Activated T-helper 1 cell treated with anti-CD3 and anti-CD28 coated beads, Interleukin-12 subunit alpha, Interleukin-12 subunit beta, Interleukin-2, Interleukin-4 antibody, amounts not matched to agents 30 ng/mL and 10 ng/mL and 1 ng/mL, durations not matched to agents 14 hours and 24 hours and 36 hours (primary cell): ENCODE measurements around the gene FAM98A. TPM values are rescaled to one million over a fixed set of nuclear protein-coding genes. Genes with fewer than 3 reads are reported as not detected.

Experiments used
- DNase-seq: peaks from one replicate; pipeline ENCODE4 v3.0.0; 2021; ENCODE audit warnings: low spot score
- H3K27ac Mint-ChIP-seq: one replicate; pipeline ENCODE4 v1.8.0; 2021; ENCODE audit warnings: mild to moderate bottlenecking, mixed read lengths
- H3K27me3 Mint-ChIP-seq: one replicate; pipeline ENCODE4 v1.8.0; 2022; ENCODE audit warnings: mild to moderate bottlenecking, moderate library complexity, mixed read lengths; ENCODE audit not compliant: insufficient read depth
- H3K36me3 Mint-ChIP-seq: one replicate; pipeline ENCODE4 v1.8.0; 2021; ENCODE audit warnings: low read depth, mixed read lengths
- H3K4me1 Mint-ChIP-seq: one replicate; pipeline ENCODE4 v1.8.0; 2021; ENCODE audit warnings: low read depth, mixed read lengths
- H3K4me3 Mint-ChIP-seq: one replicate; pipeline ENCODE4 v1.8.0; 2021; ENCODE audit warnings: mild to moderate bottlenecking, moderate library complexity, mixed read lengths
- H3K9me3 Mint-ChIP-seq: one replicate; pipeline ENCODE4 v1.8.0; 2021; ENCODE audit warnings: mixed read lengths
- intact Hi-C: fragments of 100-400 bp; cut with micrococcal nuclease; formaldehyde crosslinking; loops from one replicate; pipeline ENCODE4 v1.15.1; 2024
- total RNA-seq: library from RNA; stranded (reverse); gene quantifications from 2 replicates; pipeline ENCODE4 v1.2.3, GENCODE V29; 2022

FAM98A gene
- total RNA-seq, 1 donor from 2014 or later, result 58.1 TPM

DNA sequence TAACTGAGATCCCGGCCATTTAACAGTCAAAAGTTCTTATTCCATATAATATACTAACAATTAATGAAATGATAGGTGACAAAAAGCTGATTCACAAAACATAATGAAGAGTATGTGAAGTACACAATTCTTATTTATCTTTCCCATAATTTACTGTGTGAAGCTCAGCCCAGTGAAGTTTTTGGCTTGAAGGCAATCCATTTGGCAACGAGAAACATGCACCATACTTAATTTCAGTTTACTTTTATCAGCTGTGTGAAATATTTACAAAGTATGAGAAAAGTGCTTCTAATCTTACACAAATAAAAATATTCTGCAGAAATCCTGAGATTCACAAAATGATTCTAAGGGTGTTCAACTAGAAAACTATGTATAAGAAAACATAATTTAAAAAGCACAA lies 12.3 kb downstream of the FAM98A start:
- Mint-ChIP-seq H3K4me3 (no peak overlapping the region), H3K9me3 (no peaks in the 10 kb centered on the region), H3K27ac (no peak overlapping the region), H3K27me3 (no peaks in the 10 kb centered on the region), H3K36me3 (peaks cover 38% of the 10 kb centered on the region), H3K4me1 (peaks cover 6% of the 10 kb centered on the region)
- DNase-seq, result no peak
- intact Hi-C loops, result no loop called here

DNA sequence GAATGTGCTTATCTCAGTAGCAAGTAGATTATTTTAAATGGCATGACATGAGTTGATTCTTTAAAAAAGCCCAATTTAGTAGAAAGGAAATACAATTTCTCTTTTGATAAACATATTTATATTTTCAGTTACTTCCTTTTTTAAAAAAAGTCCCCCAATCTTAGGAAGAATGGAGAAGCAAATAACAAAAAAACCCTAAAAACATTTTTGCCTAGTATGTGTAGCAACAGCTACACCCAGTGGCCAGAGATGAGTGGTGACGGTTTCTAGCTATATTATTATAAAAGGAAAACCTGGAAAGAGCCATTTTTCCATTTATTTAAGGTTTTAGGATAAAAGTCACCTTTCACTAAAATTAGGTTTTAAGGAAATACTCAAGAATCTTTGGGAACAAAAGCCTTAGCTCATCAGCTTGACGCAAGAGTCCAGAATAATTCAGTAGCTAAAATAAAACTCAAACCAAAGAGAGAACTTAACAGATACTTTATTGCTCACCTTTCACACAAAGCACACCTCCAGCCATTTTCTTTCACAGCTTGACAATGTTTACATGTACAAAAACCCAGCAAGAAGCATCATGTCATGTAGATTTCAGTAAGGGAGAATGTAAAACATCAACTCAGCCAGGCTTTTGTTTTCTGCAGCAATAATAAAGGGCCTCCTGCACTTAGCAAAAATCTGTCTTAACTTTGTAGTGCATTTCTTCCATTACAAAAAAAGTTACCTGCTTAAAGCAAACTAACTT lies 15.7 kb downstream of the FAM98A start:
- H3K4me1 Mint-ChIP-seq, result peaks cover 13% of the 10 kb centered on the region
- H3K9me3 Mint-ChIP-seq, result no peaks in the 10 kb centered on the region
- H3K4me3 Mint-ChIP-seq, result no peak overlapping the region
- no peak for DNase-seq
- intact Hi-C loops, result loop anchor here (1.0 to 5.0 kb wide), 12 partner anchors 15 to 1029 kb away; partner anchors contain the start of genes RASGRP3 and TTC27
- no peaks in the 10 kb centered on the region for H3K27me3 Mint-ChIP-seq
- no peak overlapping the region for H3K27ac Mint-ChIP-seq
- peaks cover 28% of the 10 kb centered on the region for H3K36me3 Mint-ChIP-seq

DNA sequence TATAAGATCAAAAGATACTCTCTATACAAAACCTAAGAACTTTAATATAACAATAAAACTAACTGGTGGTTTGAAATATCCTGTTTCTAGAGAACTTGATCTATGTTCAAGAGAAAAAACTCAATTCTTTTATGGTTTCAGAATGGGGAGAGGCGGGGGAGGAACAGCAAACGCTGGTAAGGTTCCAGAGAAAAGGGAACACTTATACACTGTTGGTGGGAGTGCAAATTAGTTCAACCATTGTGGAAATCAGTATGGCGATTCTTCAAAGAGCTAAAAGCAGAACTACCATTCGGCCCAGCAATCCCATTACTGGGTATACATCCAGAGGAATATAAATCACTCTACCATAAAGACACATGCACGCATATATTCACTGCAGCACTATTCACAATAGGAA lies 17.2 kb downstream of the FAM98A start:
- H3K9me3 Mint-ChIP-seq, result no peaks in the 10 kb centered on the region
- H3K27ac Mint-ChIP-seq, result peak overlapping the region; percentile 37
- peaks cover 13% of the 10 kb centered on the region for H3K4me1 Mint-ChIP-seq
- H3K4me3 Mint-ChIP-seq, result no peak overlapping the region
- intact Hi-C loops, result loop anchor here (2.0 to 5.0 kb wide), 7 partner anchors 85 to 955 kb away; partner anchors contain the start of gene TTC27
- peaks cover 23% of the 10 kb centered on the region for H3K36me3 Mint-ChIP-seq
- DNase-seq, result no peak
- no peaks in the 10 kb centered on the region for H3K27me3 Mint-ChIP-seq

DNA sequence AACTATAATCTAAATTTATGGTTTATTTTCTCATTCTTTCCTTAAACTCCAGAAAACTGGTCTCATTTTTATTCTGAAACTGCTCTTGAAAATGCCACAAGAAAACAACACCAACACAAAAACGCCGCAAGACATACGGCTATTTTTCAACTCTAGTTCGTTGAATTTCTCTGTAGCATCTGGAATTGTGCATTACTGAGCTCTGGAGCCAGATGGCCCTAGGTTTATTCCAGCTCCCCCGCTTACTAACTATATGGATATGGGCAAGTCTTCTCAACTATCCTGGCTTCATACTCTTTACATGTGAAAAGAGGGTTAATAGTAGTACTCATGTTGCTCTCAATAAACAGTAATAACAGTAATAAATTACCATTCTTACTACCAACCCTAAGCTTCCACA lies 19.9 kb downstream of the FAM98A start:
- H3K9me3 Mint-ChIP-seq, result no peaks in the 10 kb centered on the region
- no peak overlapping the region for H3K27ac Mint-ChIP-seq
- no peaks in the 10 kb centered on the region for H3K27me3 Mint-ChIP-seq
- intact Hi-C loops, result no loop called here
- no peak overlapping the region for H3K4me3 Mint-ChIP-seq
- H3K36me3 Mint-ChIP-seq, result peaks cover 8% of the 10 kb centered on the region
- H3K4me1 Mint-ChIP-seq, result peaks cover 13% of the 10 kb centered on the region
- DNase-seq, result no peak

DNA sequence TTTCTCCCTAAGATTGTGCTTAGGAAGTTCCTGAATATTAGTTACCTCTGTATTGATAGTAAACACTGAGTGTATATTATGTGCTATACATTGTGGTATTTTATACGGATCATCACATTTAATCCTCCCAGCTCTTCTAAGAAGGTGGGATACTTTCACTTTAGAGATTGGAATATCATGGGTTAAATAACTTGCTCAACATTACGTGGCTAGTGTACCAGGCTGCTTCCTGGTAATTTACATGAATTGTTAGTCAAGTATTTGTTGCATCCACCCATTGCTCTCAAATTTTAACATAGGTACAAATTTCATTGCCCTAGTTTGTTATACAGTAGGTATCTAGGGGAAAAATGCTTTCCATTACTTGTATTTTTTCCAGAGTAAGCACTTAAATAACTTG lies 21.4 kb downstream of the FAM98A start:
- Mint-ChIP-seq H3K27me3 (no peaks in the 10 kb centered on the region), H3K36me3 (peaks cover 6% of the 10 kb centered on the region), H3K27ac (no peak overlapping the region), H3K4me3 (no peak overlapping the region), H3K9me3 (no peaks in the 10 kb centered on the region), H3K4me1 (peaks cover 13% of the 10 kb centered on the region)
- intact Hi-C loops, result no loop called here
- no peak for DNase-seq

DNA sequence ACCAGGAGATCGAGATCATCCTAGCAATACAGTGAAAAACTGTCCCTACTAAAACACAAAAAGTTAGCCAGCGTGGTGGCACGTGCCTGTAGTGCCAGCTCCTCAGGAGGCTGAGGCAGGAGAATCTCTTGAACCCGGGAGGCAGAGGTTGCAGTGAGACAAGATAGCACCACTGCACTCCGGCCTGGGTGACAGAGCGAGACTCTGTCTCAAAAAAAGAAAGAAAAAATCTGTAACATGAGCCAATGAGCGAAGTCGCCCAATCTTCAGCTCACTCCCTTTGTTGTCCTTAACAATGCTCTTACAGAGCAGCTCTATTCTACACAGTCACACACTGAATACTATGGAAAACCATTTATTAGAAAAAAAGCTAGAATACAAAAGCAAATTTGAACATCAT lies 22.0 kb downstream of the FAM98A start:
- Mint-ChIP-seq H3K27ac (no peak overlapping the region), H3K27me3 (no peaks in the 10 kb centered on the region), H3K4me3 (no peak overlapping the region), H3K4me1 (peaks cover 11% of the 10 kb centered on the region), H3K9me3 (no peaks in the 10 kb centered on the region), H3K36me3 (peaks cover 4% of the 10 kb centered on the region)
- intact Hi-C loops, result no loop called here
- DNase-seq, result no peak

DNA sequence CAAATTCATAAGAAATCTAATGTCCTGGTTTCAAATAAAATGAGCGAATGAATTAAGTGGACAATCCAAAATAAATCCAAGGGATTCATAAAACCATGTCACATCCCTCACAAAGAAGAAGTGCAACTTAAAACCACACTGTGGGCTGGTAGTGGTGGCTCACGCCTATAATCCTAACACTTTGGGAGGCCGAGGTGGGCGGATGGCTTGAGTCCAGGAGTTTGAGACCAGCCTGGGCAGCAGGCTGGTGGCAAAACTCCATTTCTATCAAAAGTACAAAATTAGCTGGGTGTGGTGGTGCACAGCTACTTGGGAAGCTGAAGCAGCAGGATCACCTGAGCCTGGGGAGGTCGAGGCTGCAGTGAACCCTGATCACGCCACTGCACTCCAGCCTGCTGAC lies 25.4 kb downstream of the FAM98A start:
- DNase-seq, result no peak
- H3K9me3 Mint-ChIP-seq, result no peaks in the 10 kb centered on the region
- H3K36me3 Mint-ChIP-seq, result no peaks in the 10 kb centered on the region
- intact Hi-C loops, result no loop called here
- no peak overlapping the region for H3K27ac Mint-ChIP-seq
- H3K27me3 Mint-ChIP-seq, result no peaks in the 10 kb centered on the region
- H3K4me3 Mint-ChIP-seq, result no peak overlapping the region
- peaks cover 6% of the 10 kb centered on the region for H3K4me1 Mint-ChIP-seq

DNA sequence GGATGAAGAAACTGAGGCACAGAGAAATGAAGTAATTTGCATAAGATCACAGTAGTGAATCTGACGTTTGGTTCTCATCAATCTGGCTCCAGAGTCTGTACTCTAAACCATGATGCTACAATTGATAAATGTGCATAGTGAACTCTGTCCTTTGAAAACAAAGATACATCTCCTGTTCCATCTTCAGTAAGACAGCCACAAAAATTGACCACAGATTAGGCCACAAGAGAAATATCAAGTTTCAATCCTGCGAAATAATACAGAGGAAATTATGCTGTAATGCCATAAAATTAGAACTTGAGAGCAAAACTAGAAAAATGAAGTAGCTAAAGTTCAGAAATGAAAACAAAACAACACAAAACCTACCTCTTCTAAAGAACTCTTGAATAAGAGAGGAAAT lies 28.4 kb downstream of the FAM98A start:
- DNase-seq, result no peak
- Mint-ChIP-seq H3K9me3 (no peaks in the 10 kb centered on the region), H3K4me1 (peaks cover 6% of the 10 kb centered on the region), H3K36me3 (peaks cover 3% of the 10 kb centered on the region), H3K4me3 (no peak overlapping the region), H3K27me3 (no peaks in the 10 kb centered on the region), H3K27ac (no peak overlapping the region)
- intact Hi-C loops, result no loop called here

DNA sequence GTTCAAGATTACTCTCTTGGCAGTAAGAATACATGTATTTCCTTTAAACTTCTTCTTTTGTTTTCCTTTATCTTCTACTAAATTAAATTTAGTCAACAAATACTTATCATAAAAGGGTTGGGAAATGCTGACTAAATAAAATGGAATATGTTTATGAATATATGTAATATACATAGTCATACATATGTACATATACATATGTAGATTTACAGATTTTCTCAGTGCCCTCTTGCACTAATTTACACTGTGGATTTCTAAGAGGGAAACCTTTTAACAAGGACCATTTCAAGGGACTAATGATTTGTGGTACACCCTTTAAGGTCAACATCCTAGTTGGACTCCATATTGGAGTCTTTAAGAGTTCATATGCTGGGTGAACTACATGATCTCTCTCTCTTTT lies 37.2 kb downstream of the FAM98A start:
- H3K4me3 Mint-ChIP-seq, result no peak overlapping the region
- H3K36me3 Mint-ChIP-seq, result peaks cover 20% of the 10 kb centered on the region
- H3K9me3 Mint-ChIP-seq, result no peaks in the 10 kb centered on the region
- H3K27me3 Mint-ChIP-seq, result no peaks in the 10 kb centered on the region
- H3K4me1 Mint-ChIP-seq, result no peaks in the 10 kb centered on the region
- no peak overlapping the region for H3K27ac Mint-ChIP-seq
- no peak for DNase-seq
- intact Hi-C loops, result no loop called here

DNA sequence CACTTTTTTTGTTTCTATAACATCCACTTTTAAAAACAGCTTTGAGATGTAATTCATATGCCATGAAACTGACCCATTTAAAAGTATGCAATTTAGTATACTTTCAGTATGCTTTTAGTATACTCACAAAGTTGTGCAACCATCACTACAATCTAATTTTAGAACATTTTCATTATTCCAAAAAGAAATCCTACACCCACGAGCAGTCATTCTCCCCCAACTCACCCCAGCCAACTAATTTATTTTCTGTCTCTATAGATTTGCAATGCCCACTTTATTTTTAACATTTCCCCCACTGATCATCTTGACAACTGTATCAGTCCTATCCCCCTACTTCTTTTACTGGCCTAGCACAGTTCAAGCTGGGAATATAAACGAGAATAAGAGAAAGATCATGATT lies 39.1 kb downstream of the FAM98A start:
- Mint-ChIP-seq H3K27me3 (no peaks in the 10 kb centered on the region), H3K4me3 (no peak overlapping the region), H3K36me3 (peaks cover 17% of the 10 kb centered on the region), H3K9me3 (no peaks in the 10 kb centered on the region), H3K27ac (no peak overlapping the region), H3K4me1 (no peaks in the 10 kb centered on the region)
- intact Hi-C loops, result no loop called here
- no peak for DNase-seq

DNA sequence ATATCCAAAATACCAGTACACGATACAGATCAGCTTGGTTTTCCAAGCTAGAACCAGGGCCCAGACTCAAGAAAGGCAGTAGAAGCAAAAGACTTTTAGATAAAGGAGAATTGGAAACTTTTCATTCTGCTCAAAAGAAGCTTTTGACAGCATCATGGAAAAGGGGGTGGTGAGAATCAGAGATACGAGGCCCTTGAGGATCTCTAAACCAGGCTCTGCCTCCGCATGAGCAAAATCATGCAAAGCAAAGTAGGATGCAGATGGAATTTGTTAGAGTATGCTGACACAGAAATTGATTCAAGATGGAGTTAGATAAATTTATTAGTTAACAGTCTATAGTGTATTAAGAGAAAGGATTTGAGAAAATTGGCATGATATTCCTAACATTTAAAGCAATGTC lies 39.8 kb downstream of the FAM98A start:
- Mint-ChIP-seq H3K36me3 (peaks cover 17% of the 10 kb centered on the region), H3K27me3 (no peaks in the 10 kb centered on the region), H3K9me3 (no peaks in the 10 kb centered on the region), H3K4me1 (no peaks in the 10 kb centered on the region), H3K4me3 (no peak overlapping the region), H3K27ac (no peak overlapping the region)
- no peak for DNase-seq
- intact Hi-C loops, result no loop called here

DNA sequence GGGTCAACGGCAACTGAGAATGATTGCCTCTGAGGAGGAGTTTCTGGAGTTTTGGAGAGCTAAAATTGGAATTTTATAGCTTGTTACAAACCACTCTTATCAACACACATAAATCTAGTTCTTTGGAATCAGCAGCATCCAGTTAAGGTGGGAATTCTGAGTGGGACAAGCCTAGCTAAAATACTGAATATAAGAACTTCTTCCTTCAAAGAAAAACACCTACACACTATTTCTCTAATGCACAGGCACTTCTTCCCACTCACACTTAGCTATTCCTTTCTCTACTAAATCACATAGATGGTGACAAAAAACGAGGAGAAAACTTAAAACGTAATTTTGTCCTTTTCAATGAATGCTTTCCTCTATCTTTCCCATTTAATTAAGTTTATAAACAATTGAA lies 43.4 kb downstream of the FAM98A start:
- Mint-ChIP-seq H3K36me3 (peaks cover 8% of the 10 kb centered on the region), H3K9me3 (no peaks in the 10 kb centered on the region), H3K27me3 (no peaks in the 10 kb centered on the region), H3K4me1 (no peaks in the 10 kb centered on the region), H3K4me3 (no peak overlapping the region), H3K27ac (no peak overlapping the region)
- no peak for DNase-seq
- intact Hi-C loops, result no loop called here

DNA sequence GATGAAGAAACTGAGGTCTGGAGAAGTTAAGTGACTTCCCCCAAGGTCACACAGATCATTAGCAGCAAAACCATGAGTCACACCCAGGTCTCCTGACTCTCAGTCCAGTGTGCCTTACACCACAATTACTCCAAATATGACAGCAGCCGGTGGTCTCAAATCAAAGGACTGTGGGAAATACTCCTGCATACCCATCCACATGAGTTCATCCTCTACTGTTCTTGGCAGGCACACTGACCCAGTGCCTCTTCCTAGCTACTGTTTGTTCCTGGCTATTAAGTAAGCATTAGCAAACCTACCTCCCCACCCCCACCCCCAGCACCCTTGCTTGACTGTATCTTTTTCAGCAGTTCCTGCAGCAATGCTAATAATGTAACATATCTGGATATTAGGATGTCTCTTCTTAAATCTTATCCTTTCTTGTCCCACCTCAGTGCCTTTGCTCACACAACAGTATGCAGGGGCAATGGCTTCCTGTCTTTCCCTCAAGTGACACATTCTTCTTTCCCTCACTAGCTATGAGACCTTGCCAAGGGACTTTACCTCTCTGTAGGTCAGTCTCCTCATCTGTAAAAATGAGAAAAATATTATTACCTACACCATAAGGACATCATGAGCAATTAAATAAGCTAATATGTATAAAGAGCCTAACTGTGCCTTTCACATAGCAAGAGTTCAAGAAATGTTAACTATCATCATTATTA lies 46.2 kb downstream of the FAM98A start:
- Mint-ChIP-seq H3K36me3 (peaks cover 7% of the 10 kb centered on the region), H3K4me3 (no peak overlapping the region), H3K9me3 (no peaks in the 10 kb centered on the region), H3K4me1 (no peaks in the 10 kb centered on the region), H3K27me3 (no peaks in the 10 kb centered on the region), H3K27ac (no peak overlapping the region)
- intact Hi-C loops, result no loop called here
- no peak for DNase-seq
